ENCODE data around the gene ASS1.

ASS1 gene

DNA sequence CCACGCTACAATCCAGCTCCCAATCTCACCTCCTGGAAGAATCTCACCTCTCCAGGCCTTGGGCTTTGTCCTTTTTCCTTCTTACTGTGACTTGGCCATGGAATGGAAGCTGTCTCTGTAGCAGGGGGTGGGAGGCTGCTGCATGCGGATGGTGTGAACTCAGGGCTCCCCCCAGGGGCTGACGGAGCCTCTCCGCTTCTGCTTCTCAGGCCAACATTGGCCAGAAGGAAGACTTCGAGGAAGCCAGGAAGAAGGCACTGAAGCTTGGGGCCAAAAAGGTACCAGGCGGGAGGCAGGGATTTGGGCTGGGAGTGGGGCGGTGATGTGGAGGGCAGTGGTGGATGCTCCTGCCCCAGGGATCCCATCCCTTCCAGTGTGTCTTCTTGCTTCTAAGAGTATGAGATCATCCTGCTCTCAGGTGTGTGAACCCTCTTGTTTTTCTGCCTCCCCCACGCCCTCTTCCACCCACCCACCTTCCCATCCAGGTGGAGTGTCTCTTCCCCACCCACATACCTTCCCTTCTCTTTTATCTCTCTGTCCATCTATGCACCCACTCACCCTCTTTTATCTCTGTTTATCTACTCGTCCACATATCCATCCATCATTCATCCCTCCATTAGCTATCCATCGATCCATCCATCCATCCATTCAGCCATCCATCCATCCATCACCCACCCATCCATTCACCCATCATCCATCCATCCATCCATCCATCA is 9.5 kb downstream of the ASS1 start:
- no peak for DNase-seq (ENCODE audit: low read depth)

DNA sequence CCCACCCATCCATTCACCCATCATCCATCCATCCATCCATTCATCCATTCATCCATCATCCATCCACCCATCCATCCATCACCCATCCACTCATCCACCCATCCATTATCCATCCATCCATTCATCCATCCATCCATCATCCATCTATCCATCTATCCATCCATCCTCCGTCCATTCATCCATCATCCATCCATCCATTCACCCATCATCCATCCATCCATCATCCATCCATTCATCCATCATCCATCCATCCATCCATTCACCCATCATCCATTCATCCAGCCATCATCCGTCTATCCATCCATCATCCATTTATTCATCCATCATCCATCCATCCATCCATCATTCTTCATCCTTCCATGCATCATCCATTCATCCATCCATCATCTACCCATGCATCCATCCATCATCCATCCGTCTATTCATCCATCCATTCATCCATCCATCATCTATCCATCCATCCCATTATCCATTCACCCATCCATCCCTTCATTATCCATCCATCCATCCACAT is 10.1 kb downstream of the ASS1 start:
- DNase-seq (ENCODE audit: low read depth), result no peak

DNA sequence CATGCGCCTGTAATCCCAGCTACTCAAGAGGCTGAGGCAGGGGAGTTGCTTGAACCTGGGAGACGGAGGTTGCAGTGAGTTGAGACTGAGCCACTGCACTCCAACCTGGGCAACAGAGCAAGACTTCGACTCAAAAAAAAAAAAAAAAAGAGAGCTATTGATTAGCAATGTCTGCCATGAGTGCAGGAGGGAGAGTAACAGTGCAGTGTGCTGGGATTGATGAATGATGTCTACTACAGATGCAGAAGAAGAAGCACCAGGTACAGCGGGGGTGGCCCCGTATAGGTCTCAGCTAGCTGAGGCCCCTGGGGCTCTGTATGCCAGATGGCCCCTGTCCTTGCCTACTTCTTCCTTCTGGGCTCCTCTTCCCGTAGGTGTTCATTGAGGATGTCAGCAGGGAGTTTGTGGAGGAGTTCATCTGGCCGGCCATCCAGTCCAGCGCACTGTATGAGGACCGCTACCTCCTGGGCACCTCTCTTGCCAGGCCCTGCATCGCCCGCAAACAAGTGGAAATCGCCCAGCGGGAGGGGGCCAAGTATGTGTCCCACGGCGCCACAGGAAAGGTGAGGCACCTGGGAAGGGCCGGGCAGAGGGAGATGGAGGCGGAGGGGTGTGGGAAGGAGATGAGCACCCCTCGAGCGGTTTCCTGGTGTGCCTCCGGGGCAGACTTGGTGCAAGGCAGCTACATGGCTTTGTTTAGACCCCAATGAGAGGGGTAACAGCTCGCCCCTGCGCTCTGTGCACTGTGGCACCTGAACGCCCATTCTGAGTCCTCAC is 13.5 kb downstream of the ASS1 start:
- DNase-seq (ENCODE audit: low read depth), result no peak

DNA sequence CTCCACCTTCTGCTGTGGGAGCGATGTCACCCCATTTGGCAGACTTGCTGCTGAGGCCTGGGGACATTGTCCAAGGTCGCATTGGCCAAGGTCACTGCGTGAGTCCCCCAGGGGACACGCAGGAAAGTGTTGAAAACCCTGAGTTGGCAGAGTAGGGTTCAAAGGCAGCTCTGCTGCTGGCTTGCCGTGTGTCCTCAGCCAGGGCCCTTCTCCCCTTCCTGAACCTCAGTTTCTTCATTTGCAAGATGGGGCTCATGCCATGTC is 14.0 kb downstream of the ASS1 start:
- no peak for DNase-seq (ENCODE audit: low read depth)

DNA sequence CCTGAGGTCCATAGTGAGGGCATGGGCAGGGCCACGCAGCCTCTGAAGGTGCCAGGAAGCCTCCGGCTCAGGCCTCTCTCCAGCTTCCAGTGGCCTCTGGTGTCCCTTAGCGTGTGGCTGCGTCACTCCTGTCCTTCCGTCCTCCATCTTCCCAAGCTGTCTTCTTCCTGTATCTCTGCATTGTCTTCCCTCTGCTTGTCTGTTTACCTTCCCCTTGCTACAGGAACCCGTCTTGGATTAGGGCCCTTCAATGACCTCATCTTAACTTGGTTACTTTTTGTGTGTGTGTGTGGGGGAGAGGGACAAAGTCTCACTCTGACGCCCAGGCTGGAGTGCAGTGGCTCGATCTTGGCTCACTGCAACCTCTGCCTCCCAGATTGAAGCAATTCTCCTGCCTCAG is 14.4 kb downstream of the ASS1 start:
- no peak for DNase-seq (ENCODE audit: low read depth)

DNA sequence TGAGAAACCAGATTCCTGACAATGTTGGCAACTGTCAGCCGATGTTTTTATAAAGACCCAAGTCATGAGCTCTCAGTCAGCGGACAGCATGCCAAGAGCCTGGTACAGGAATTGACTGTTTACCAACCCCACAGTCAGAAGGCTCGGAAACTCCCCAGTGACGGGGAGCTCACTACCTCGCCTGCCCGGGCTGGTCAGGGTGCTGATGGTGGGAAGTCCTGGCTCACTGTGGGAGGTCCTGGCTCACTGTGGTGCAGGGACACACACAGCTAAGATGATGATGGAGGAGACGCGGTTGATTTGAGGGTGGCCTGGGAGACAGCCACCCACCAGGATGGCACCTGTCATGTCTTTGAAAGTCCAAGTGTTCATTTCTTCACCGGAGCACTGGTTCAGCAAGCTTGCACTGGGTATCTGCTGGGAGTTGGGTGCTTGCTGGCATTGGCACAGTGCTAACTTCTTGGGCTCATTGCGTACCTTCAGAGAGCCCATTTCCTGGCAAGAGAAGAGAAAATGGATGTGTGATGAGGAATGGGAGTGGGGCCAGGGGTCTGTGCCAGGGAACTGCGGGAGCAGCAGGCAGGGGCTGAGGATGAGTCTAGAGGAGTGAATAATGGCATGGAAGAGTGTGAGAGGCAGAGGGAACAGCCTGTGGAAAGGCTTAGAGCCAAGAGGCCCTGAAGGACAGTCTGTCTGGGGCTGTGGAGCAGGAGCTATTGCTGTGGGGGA is 15.3 kb downstream of the ASS1 start:
- DNase-seq (ENCODE audit: low read depth), result no peak

DNA sequence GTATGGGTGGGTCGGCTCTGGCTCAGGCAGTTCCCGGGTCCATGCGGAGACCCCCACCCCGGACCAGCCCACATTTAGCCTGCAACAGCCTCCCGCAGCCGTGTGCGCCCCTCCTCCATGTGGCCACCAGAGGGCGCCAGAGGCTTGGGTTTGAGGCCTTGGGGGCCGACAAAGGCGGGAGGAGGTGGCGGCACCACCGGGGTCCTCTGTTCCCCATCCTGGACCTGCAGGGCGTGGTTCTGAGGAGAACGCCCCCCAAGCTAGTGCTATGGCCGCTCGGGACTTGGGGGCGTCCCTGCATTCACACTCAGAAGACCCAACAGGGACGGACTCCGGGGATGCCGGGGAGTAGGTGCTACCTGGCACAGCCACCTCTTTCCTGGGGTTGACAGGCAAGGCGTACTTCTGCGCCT is 16.5 kb downstream of the ASS1 start:
- peak; percentile 54 for DNase-seq (ENCODE audit: low read depth)

DNA sequence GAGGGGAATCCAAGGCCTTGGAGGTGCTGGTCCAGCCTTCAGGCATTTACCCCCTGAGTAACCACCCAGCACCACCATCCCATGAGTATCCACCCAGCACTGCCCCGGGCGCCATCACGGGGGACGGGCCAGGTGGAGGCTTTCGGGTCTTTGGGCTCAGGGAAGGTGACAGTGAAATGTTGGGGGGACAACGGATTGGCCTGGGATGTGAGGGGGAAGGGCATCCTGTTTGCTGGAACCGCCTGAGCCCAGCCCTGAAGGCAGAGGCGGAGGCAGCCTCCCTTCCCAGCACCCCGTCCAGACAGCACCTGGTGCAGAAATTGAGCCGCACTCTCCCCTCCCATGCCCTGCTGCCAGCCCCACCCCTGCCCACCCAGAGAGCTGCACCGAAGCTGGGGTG is 17.0 kb downstream of the ASS1 start:
- no peak for DNase-seq (ENCODE audit: low read depth)

DNA sequence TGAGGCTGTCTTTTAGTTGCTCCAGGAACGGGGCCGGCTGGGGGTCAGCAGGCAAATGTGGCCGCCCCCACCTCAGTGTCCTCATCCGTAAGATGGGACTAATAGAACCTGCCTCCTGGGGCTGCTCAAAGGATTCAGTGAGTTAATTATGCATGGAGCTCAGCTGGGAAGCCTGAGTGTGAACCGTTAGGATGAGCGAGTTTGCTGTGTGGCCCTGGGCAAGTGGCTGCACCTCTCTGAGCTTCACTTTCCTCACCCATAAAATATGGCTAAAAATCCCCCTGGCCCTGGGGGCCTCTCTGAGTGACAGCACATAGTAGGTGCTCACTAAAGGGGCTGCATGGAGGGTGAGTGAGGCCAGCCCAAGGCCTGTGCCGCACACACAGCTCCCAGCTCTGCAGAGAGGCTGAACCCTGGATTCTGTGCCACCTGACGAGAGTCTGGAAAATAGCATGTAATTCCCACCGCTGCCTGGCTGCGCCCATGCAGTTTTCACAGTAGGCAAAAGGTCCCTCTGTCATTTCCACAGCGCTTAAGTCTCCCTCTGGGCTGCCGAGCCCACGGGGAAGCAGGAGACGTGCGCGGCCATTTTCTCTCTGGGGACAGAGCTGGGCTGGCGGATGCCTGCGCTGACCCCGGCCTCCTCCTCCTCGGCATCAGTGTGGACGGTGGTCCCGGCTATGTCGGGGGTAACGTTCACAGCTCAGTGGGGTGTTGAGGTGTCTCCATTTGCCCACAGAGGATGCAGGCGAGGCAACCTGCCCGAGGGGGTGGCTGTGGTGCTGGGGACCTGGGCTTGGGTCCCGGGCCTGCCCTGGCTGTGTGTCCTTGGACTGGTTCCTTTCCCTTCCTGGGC is 18.2 kb downstream of the ASS1 start:
- DNase-seq (ENCODE audit: low read depth), result no peak

DNA sequence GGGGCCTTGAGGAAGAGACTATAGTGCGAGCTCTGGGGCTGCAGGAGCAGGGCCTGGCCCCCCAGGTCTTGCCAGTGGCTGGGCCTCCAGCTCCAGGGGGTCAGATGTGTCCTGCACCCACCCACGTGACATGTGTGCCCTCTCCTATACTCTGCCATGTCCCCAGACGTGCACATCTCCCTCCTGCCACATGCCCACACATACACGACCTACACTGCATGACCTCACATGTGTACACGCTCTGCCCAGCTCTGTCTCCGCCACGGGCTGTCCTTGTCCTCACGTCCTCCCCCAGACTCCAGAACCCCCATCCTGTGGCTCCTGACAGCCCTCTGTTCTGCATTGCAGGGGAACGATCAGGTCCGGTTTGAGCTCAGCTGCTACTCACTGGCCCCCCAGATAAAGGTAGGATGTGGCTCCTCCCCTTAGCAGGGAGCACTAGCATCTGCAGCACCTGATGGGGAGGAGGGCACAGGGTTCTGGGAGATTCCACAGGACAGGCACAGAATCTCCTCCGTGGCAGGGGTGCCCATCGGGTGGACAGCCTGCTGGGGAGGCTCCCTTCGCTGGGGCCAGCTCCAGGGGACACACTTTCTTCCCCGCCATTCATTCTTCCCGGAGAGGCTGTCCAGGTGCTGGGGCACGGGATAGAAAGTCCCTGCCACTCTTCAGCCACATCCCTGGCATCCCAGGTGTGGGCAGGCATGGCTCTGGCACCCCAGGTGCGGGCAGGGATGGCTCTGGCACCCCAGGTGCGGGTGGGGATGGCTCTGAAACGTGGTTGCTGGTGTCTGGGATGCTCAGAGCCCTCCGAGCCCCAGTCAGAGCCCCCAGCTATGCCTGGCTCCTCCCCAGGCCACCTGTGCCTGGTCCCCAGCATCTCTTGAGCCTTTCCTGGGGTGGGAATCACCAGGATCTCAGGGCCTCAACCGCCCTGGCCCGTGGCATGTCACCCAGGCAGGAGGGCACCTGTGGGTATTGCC is 19.3 kb downstream of the ASS1 start:
- no peak for DNase-seq (ENCODE audit: low read depth)

DNA sequence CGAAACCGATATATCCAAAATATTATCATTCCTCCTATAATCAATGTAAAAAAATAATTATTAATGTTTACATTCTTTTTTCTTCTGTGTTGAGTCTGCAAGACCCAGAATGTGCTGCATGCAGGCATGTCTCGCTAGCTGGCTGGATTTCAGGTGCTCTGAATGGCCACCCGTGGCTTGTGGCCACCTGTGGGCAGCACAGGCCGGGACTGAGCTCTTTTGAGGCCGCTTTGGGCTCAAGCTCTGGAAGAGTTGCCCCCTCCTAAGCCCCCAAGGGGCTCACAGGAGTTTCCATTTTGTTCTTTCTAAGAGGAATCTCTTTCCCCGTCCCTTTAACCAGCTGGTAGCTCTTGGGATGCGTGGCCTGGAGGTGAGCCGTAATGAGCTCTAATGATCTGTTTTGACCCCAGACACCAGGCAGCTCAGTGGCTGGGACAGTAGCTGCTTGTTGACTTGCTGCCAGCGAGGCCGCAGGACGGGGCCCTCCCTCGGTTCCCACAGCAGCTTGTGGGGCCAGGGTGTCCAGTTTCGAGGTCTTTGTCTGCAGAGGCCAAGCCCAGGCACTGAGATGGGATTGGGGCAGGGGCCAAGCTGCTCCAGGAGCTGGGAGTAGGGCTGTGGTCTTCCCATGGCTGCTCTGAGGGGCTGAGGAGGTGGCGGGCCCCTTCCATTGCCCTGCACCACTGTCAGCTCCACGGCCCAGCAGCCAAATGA is 20.8 kb downstream of the ASS1 start:
- DNase-seq (ENCODE audit: low read depth), result no peak

DNA sequence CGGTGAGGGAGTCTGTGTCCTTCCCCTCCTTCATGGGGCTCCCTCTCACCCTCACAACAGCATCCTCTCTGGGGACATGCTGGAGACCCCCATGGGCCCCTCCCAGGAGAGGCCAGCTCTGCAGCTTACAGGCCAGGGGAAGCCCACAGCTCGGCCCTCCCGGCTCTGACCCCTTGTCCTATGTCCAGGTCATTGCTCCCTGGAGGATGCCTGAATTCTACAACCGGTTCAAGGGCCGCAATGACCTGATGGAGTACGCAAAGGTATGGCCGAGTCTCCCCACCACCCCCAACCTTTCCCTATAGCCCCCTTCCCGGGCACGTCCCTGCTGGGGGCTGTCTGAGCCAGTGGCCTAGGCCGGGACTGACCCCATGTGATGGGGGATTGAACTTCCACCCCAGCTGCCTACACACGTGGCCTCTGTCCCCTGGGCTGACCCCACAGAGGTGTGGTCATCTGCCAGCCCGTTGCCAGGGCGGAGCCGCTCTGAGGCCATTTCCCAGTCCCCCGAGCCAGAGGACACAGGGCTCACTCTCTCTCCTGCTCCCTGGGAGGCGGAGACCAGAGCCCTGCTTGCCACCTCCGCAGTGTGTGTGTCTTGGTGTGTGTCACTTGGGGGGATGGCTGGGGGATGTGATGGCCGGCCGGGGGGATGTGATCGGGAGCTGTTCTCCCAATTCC is 21.9 kb downstream of the ASS1 start:
- DNase-seq (ENCODE audit: low read depth), result no peak

DNA sequence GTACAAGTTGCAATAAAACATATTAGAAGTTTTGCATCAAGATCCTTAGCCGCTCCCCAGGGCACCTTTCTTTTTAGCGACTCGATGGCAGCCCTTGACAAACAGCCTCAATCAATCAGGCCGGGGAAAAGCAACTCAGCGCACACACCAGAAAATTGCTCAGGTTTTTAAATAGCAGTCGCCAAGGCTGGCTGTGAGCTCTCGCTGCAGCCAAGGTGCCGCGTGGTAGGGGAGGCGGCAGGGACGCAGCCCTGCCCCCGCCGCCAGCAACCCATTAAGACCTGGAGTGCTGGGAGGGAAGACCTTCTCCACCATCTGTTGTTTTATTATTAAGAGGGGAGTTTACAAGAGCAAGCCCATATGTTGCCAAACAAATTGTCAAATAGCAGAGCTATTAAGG is 22.6 kb downstream of the ASS1 start:
- DNase-seq (ENCODE audit: low read depth), result no peak

DNA sequence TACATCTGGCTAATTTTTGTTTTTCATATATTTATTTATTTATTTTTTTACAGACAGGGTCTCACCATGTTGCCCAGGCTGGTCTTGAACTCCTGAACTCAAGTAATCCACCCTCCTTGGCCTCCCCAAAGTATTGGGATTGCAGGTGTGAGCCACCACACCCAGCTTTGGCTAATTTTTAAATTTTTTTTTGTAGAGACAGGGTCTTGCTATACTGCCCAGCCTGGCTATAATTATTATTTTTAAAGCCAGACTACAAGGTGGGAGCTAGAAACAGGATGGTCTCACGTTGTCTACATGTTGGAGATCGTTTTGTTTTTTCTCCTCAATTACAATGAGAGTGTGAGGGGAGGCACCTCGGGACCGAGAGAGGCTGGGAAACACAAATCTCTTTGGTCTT is 23.8 kb downstream of the ASS1 start:
- no peak for DNase-seq (ENCODE audit: low read depth)

DNA sequence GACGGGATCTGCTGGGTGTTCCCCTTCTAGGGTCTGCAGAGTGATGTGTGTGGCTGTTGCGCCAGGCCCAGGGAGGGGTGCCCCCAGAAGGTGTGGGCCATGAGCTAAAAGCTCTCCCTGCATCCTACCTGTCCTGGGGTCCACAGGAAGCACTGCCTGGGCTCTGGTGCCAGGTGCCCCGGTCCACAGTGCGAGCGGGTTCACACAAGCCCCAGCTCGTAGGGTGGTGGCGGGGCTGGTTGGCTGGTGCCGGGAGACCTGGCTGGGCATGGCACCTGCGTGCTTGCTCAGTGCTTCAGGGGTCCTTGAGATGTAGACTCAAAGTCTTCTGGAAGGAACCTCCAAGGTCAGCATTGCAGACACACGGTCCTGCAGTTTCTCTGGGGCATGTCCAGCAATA is 25.5 kb downstream of the ASS1 start:
- no peak for DNase-seq (ENCODE audit: low read depth)

DNA sequence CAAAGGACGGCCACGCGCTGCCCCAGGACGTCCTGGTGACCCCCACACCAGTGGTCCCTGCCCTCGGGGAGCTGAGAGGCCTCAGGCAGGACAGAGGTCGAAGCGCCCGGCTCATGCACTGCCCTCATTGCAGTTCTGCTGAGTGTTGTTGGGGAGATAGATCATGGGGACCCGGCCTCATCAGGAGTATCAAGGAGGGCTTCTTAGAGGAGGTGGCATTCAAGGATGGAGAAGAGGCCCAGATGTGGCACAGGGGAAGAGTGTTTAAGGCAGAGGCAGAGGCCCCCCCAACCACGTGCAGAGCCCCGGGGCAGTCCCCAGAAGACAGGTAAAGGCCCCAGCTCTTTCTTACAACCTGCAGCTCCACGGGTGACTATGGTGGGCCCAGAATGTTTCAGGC is 26.2 kb downstream of the ASS1 start:
- DNase-seq (ENCODE audit: low read depth), result no peak

DNA sequence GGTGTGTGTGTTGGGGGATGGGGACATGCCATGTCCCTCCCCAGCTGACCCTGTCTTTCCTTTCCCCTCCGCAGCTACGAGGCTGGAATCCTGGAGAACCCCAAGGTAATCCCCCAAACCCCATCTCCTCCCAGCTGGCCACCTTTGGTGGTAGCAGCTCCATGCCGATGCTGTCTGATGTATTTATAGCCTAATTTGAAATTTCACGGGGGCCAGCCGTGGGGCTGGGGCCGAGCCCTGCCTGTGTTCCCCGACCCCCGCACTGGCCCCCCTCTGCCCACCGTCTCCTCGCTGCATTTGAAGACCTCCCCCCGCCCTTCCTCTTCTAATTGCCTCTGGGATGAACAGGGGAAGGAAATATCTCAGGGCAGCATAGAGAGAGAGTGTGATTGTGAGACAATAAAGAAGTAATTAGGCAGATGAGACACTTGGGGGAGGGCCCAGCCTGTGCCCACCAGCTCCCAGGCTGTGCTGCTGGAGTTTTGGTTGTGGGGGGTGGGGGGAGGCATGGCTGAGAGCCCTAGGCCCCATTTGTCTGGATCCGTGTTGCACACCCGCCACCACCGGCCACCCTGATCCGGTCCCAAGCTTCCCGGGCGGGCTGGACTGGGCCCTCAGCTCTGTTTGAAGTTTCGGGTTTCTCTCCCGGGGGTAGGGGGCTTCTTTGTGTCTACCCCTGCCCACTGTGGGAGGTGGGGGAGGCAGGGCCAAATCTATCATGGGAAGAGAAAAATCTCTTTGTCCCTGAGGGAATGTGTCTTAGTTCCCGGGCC is 26.8 kb downstream of the ASS1 start:
- no peak for DNase-seq (ENCODE audit: low read depth)

DNA sequence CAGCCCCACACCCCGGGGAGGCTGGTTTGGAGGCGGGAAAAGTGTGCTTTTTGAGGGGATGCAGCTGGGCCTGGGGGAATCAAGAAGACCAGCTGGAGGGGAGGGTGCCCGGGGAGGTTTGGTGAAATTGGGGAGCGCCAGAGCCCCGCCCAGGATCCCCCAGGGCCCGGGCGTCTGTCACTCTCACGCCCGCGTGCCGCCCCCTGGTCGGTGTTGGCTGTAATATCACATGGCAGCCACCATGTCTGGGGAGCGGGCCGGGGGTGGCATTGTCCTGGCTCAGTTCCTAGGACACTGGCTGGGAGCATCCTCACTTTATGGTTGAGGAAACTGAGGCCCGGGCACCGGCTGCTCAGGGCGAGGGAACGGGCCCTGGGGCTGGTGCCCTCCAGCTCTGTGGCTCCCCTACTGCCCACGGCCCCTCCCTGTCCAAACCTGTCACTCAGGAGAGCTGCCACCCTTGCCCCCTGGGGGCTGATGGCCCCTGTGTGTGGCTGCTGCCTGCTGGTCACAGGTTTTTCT is 27.5 kb downstream of the ASS1 start:
- no peak for DNase-seq (ENCODE audit: low read depth)

DNA sequence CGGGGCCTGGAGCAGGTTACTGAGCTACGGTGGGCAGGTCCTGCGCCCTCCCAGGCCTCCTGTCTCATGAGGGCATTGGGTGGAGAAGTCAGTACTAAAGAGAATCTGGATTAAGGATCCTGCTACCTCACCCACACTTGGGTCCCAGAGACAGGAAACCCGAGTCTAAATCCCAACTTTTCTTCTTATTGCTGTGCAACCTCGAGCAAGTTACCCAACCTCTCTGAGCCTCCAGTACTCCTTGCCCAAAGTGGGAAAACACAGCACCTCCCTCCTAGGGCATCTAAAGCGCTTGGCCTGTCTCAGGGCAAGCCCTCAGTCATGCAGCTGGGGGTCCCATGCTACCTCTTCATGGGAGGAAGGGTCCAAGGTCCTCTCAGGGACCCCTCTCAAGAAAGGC is 28.2 kb downstream of the ASS1 start:
- DNase-seq (ENCODE audit: low read depth), result no peak

Data from EH (cell line).